Caki2 (cell line): Measurements from ENCODE around the gene CLBA1. TPM values are rescaled to one million over a fixed set of nuclear protein-coding genes. Genes with fewer than 3 reads are reported as not detected.
"Not testable (repeated sequence)": the region's sequence is repeated elsewhere in the genome, so short reads cannot be mapped to it uniquely, and the experiment has no call there.

Experiments
- DNase-seq: peaks from one replicate; pipeline ENCODE4 v3.0.0-alpha.2; 2015; ENCODE audit warnings: low read depth
- in situ Hi-C: cut with HindIII; loops from 2 replicates; pipeline ENCODE4 v1.10.0; 2016; ENCODE audit warnings: low sequenced_read_pairs, low pct_unique_long_range_greater_than_20kb, mixed read lengths
- total RNA-seq: library from RNA; depleted of rRNA; stranded (reverse); fragments of >200 nt; shearing (Covaris generic); gene quantifications from 2 replicates; pipeline ENCODE4 v1.2.3, GENCODE V29; 2014; ENCODE audit warnings: low replicate concordance; rRNA removed

CLBA1 gene
- total RNA-seq, 1 experiment from 2014 or later = 9.7 TPM

DNA sequence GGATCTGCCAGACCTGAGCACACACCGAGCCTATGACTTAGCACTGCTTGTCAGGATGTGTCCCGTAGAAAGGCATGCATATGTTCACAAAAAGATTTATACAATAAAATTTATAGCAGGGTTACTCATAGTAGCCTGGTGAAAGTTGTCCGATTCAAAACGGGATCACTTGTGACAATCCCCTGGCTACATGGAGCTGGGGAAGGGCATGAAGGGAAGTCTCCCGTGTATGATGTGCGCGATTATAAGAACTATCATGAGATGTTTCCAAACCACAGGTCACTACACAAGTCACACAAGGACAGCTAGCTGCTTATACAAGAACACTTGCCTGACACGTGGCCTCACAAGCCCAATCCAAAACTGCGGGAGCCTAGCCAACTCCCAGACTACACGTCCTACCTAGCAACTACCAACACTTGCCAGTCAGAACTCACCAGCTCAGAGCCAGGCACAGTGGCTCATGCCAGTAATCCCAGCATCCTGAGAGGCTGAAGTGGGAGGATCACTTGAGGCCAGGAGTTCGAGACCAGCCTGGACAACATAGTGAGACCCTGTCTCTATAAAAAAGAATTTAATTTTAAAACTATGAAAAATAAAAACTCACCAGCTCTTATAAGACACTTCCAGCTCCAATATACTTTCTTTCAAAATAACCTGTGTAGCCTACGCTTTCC lies 42.8 kb downstream of the CLBA1 start:
- no peak for DNase-seq
- in situ Hi-C loops = no loop called here

DNA sequence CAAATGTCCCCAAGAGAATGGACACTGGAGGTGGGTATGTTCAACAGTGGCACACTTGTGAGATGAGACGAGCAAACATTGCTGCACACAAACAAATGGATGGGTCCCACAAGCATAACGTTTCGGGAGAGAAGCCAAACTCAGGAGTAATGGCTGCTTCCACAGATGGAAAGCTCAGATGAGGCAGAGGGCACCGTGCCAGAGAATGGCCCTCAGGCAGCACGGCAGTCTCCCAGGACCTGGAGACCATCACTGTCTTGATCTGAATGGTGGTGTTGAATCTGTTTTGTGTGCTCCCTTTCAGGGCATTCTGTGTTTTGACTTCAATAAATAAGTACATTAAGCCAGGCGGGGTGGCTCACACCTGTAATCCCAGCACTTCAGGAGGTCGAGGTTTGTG lies 43.8 kb downstream of the CLBA1 start:
- in situ Hi-C loops = no loop called here
- DNase-seq = no peak

DNA sequence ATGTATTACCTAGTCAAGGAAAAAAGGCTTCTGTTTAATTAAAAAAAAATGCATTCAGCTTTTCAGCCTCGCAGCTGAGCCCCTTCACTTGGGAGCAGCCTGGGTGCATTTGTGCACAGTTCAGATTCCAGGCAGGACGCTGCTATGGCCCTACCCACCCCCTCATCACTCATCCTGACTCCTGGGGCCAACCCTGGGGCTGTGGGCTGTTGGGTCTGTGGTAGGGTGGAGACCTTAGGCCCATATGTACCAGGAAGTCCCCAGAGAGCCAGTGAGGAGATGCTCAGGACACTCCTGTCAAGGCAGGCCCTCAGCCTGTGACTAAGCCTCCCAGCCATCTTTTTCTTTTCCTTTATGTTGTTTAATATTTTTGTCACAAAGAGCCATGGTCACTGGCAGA lies 44.6 kb downstream of the CLBA1 start:
- DNase-seq = no peak
- in situ Hi-C loops = no loop called here

DNA sequence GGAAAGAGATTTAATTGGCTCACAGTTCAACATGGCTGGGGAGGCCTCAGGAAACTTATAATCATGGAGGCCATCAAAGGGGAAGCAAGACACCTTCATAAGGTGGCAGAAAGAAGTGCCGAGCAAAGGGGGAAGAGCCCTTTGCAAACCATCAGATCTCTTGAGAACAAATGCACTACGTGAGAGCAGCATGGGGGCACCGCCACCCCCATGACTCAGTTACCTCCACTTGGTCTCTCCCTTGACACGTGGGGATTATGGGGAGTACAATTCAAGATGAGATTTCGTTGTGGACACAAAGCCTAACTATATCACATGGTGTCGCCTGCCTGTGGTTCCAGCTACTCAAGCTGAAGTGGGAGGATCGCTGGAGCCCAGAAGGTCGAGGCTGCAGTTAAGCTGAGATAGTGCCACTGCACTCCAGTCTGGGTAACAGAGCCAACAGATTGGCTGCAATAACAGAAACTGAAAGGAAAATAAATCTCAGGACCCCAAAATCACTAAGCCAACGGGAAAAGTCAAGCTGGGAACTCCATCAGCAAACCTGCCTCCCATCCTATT lies 45.3 kb downstream of the CLBA1 start:
- no peak for DNase-seq
- in situ Hi-C loops = no loop called here

DNA sequence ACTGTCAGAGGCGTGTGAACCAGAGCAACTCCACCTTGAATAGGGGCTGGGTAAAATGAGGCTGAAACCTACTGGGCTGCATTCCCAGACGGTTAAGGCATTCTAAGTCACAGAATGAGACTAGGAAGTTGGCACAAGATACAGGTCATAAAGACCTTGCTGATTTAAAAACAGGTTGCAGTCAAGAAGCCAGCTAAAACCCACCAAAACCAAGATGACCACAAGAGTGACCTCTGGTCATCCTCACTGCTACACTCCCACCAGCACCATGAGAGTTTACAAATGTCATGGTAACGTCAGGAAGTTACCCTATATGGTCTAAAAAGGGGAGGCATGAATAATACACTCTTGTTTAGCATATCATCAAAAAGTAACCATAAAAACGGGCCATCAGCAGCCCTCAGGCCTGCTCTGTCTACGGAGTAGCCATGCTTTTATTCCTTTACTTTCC lies 46.9 kb downstream of the CLBA1 start:
- in situ Hi-C loops = not testable (repeated sequence)
- peak; percentile 94 for DNase-seq

DNA sequence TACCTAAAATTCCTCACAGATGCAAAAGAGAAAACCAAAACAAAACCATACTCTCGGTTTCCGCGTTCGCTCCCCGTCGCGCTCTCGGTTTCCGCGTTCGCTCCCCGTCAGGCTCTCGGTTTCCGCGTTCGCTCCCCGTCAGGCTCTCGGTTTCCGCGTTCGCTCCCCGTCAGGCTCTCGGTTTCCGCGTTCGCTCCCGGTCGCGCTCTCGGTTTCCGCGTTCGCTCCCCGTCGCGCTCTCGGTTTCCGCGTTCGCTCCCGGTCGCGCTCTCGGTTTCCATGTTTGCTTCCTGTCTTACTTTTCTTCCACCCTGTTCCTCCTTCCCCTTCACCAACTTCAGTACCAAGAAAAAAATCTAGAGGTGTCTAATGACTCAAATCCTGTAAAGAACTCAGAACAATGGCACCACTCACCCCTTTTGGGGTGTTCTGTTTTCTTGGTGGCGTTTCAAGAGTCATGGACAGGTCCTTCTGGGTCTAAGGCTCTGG lies 47.9 kb downstream of the CLBA1 start:
- peak; percentile 42 for DNase-seq
- in situ Hi-C loops = not testable (repeated sequence)

GRCh38 chr14:105034315-105035039 lies 48.9 kb downstream of the CLBA1 start:
- peak; percentile 65 for DNase-seq
- in situ Hi-C loops = no loop called here

GRCh38 chr14:105035616-105036015 lies 50.0 kb downstream of the CLBA1 start:
- in situ Hi-C loops, DNase-seq: not testable (repeated sequence)

GRCh38 chr14:105039458-105040205 lies 54.0 kb downstream of the CLBA1 start:
- in situ Hi-C loops = no loop called here
- DNase-seq = peak; percentile 60

DNA sequence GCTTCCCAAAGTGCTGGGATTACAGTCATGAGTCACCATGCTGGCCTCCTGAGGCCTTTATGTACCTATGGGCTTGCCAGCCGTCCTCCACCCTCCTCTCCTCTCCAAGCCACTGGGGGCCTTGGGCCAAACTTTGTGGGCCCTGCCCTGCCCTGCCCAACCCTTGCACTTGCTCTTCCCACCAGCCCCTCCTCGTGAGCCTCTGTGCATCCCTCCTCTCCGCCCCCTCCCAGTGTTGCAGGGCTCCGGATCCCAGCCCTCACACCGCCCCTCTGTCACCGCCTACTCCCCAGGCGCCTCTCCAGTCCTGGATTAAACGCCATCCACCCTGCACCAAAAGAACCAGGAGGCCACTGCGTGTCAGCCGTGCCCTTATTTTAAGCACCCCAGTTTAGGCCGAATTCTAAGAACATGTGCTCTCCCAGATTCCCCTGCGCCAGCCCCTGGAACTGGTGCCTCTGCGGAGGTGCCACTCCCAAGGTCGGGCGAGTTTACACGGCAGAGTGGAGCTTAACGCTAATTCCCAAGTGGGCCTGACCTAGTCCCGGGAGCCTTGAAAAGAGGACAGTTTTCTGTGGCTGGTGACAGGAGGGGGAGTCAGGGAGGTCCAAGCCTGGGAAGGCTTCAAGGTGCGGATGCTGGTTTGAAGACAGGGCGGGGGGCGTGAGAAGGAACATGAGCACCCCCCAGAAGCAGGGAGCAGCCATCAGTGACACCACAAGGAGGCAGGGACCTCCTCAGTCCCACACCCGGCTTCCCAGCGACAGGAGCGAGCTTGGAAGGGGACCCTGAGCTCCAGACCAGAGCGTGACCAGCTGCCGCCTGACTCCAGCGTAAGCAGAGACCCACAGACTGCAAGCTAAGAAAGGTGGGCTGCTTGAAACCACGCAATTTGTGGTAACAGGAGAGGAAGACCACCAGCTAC lies 56.5 kb downstream of the CLBA1 start:
- in situ Hi-C loops = no loop called here
- no peak for DNase-seq

DNA sequence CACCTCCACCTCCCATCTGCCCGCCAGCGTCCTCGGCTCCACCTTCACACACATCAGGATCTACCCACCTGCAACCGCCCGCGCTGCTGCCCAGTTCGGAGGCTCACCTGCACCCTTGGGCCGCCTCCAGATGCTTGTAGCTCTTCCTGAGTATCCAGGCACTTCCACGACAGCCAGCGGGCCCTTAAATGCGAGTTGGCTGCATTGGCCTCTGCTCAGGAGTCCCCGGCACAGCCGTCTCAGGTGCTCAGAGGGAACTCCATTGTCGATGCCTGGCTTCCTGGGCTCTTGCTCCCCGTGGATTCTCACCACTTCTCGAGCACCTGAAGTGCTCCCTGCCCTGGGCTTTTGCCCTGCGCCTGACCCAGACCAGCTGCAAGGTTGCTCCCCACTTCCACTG lies 57.2 kb downstream of the CLBA1 start:
- DNase-seq = no peak
- in situ Hi-C loops = no loop called here

GRCh38 chr14:105043641-105044040 lies 58.1 kb downstream of the CLBA1 start:
- in situ Hi-C loops = no loop called here
- DNase-seq = no peak

Other genes starting within 250 kb of the CLBA1 start
- gene SIVA1, start 232.6 kb upstream of the CLBA1 start, total RNA-seq = 196 and 239 TPM in 2 replicates
- 126 and 177 TPM in 2 replicates for gene AKT1, start 190.0 kb upstream of the CLBA1 start, total RNA-seq
- gene ZBTB42, start 184.7 kb upstream of the CLBA1 start, total RNA-seq = 4.7 and 7.6 TPM in 2 replicates
- gene CEP170B, start 120.5 kb upstream of the CLBA1 start, total RNA-seq = 6.7 and 9.8 TPM in 2 replicates
- not detected in 2 replicates for gene PLD4, start 60.9 kb upstream of the CLBA1 start, total RNA-seq
- gene AHNAK2, start 7.4 kb upstream of the CLBA1 start, total RNA-seq = 37.7 and 40.7 TPM in 2 replicates
- gene CDCA4, start 35.3 kb downstream of the CLBA1 start, total RNA-seq = 30.3 and 36.6 TPM in 2 replicates
- 0.71 TPM in 1 of 2 replicates, not detected in the other for gene GPR132, start 79.6 kb downstream of the CLBA1 start, total RNA-seq
- gene JAG2, start 183.0 kb downstream of the CLBA1 start, total RNA-seq = 1.1 and 5.0 TPM in 2 replicates
- 16.6 and 25.8 TPM in 2 replicates for gene NUDT14, start 195.5 kb downstream of the CLBA1 start, total RNA-seq